ENCODE data around the gene HIP1R.
"Not testable (repeated sequence)": the region's sequence is repeated elsewhere in the genome, so short reads cannot be mapped to it uniquely, and the experiment has no call there.

Gene HIP1R

GRCh38 chr12:122834921-122835749 lies at the start of gene HIP1R:
HIP1R (plus strand) TSS chr12:122835457; CDS start chr12:122835551, 94 bp downstream.
- DNase-seq, result peak; percentile 68

GRCh38 chr12:122785503-122785902 lies 49.8 kb upstream of the HIP1R start:
- DNase-seq, result no peak

DNA sequence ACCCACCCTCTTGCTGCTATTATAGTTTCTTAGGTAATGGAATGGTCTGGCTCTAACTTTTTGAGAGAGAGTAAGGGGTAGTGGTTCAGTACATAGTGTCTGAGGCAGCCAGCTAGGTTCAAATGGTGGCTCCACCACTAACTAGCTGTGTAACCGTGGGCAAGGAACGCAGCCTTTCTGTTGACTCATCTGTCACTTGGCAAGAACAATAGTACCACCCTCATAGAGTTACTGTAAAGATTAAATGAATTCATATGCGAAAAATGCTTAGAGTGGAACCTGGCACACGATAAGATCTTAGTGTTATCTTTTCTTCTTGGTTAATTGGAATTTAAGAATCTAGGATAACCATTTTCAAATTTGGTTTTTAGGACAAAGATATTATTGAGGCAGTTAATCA lies 46.9 kb upstream of the HIP1R start:
- DNase-seq, result no peak

GRCh38 chr12:122789637-122790036 lies 45.6 kb upstream of the HIP1R start:
- no peak for DNase-seq

- no peak for DNase-seq
Measured at GRCh38 chr12:122790393-122791075, 44.7 kb upstream of the HIP1R start.

- DNase-seq, result no peak
Measured at GRCh38 chr12:122793685-122794106, 41.6 kb upstream of the HIP1R start.

GRCh38 chr12:122795807-122796206 lies 39.5 kb upstream of the HIP1R start:
- no peak for DNase-seq

- no peak for DNase-seq
Measured at GRCh38 chr12:122799641-122800243, 35.5 kb upstream of the HIP1R start.

- no peak for DNase-seq
Measured at GRCh38 chr12:122803937-122804336, 31.3 kb upstream of the HIP1R start.

GRCh38 chr12:122804957-122805356 lies 30.3 kb upstream of the HIP1R start:
- not testable (repeated sequence) for DNase-seq

DNA sequence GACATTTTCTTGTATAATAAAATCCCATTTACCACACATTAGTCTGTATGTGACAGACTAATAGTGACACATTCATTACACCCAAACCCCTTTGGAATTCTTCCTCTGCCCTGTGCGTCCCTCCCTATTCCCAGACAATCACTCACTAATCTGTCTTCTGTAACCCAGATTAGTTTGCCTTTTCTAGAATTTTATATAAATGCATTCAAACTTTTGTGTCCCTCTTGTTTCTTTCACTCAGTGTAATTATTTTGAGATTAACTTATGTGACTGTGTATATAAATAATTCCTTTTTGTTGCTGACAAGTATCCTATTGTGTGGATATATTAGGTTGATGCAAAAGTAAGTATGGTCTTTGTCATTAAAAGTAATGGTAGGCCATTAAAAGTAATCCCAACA lies 27.6 kb upstream of the HIP1R start:
- DNase-seq, result no peak

GRCh38 chr12:122811777-122812176 lies 23.5 kb upstream of the HIP1R start:
- no peak for DNase-seq

GRCh38 chr12:122813310-122813713 lies 21.9 kb upstream of the HIP1R start:
- no peak for DNase-seq

GRCh38 chr12:122819209-122819785 lies 16.0 kb upstream of the HIP1R start:
- DNase-seq, result no peak

DNA sequence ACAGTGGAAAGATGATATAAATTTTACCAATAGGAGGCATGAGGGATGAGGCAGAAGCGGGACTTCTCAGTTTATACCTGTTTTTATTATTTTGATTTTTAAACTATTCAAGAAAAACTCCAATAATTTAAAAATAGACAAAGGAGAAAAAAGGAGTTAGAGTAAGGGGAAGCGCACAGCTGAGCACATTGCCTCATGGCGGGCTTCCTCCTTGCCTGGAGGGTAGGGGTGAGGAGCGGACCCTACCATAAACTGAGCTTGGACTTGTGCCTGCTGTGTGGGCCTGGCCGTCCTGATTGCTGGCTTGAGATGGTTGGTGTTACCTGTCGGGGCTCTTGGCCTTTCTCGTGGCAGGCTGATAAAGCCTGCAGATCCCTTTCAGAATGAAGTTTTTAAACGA lies 15.1 kb upstream of the HIP1R start:
- DNase-seq, result no peak

DNA sequence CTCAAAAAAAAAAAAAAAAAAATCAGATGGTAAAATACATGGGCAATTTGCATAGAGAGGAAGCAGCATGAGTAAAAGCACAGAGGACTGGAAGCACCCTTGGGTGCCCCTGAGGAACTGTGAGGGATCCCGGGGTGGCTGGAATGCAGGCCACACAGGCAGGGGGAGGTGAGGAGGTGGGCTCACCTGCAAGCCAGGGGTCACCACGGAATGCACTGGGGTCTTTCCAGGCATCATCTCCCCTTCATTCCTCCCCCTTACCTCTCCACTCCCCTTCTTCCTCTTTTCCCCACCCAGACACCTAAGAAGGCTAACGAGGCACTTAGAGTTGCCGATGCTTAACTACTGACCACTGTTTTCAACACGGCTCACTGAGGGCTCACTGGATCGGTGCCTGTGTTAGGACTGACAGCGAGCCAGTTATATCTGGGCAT lies 14.4 kb upstream of the HIP1R start:
- DNase-seq, result no peak

- no peak for DNase-seq
Measured at GRCh38 chr12:122823429-122823828, 11.8 kb upstream of the HIP1R start.

DNA sequence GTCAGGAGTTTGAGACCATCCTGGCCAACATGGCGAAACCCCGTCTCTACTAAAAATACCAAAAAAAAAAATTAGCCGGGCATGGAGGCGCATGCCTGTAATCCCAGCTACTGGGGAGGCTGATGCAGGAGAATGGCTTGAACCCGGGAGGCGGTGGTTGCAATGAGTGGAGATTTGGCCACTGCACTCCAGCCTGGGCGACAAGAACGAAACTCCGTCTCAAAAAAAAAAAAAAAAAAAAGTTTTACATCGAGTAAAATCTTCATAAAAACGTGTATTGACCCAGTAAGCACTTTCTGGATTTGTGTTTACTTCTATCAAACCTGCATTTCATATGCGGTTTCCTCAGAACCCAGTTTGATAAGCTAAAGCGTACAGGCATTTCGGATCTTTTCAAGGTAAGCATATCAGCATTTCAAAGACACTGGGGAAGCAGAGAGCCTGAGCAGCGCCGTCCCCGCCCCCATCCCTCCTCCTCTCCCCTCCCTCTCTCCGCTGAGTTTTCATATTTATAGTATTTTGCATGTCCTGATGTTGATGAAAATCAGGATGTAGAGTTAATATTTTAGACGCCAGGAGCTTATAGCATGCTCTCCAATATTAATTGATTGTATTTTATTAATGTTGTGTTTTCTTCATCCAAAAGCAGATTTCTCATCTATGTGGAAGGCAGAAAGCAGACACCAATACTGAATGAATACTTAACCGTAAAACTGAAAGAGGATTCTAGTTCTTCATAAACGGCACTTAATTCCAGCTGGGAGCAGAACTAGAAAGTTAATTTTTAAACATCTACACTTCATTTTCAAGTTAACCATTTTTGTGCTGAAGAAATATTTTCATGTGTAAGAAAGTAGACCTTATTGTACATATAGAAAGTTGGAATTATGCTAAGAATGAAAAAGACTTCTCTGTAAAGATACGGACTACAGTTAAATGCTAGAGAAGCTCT lies 9.2 kb upstream of the HIP1R start:
- no peak for DNase-seq

- no peak for DNase-seq
Measured at GRCh38 chr12:122827258-122827657, 8.0 kb upstream of the HIP1R start.

DNA sequence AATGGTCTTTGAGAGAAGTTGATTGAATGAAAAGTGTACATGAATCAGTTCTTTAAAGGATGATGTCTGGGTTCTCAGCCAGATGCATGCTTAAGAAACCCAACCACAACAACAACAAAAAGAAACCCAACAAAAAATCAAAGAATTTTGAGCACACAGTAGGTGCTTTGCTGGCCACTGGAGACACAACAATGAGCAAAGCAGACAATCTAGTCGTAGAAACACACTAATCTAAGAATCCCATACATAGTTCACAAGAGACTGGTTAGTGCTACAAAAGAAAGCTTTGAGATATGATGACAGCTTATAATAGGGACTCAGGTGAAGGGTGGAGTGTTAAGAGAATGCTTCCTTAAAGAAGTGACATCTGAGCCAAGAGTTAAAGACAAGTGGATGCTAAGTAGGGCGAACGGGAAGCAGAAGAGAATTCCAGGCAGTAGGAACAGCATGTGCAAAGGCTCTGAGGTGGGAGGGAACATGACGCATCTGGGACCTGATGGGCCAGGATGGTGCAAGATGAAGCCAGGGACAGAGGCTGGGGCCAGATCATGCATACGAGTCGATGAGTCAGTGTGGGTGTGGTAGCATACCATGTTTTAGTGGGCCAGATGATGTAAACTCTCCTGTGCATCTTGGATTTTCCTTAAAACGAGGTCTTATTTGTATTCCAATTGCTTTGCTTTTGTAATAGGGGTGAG lies 4.6 kb upstream of the HIP1R start:
- DNase-seq, result no peak

DNA sequence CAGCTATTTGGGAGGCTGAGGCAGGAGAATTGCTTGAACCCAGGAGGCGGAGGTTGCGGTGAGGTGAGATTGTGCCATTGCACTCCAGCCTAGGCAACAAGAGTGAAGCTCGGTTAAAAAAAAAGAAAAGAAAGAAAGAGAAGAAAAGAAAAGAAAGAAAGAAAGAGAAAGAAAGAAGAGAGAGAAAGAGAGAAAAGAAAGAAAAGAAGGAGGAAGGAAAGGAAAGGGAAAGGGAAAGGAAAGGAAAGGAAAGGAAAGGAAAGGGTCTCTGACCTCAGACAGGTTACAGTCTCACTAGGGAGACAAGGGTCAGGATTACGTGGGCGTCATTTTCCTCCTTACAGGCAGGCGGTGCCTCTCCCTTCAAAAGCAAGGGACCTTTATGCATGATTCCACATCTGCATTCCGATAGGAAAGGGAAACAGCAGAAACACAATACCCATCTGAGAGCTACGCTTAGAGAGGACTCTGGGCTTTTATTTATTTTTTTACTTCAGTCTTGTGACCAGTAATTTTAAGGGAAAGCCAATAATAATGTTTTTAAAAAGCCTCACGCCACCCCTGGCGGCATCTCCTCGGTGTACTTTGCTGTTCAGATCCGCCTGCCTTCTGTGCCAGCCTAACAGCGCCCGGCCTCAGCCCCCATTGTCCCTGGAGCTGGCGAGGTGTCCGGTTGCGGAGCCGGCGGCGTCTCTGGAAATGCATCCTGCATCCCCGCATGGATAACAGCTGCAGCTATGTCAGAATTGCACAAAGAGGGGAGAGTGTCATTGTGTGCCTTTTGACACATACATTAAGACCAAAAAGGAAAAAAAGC lies 945 bp upstream of the HIP1R start:
- DNase-seq, result no peak
